ENCODE results near the gene GPC5. TPM values are rescaled to one million over a fixed set of nuclear protein-coding genes. Genes with fewer than 3 reads are reported as not detected.

Gene GPC5
- total RNA-seq, 1 experiment from 2014 or later = 0.15 TPM

DNA sequence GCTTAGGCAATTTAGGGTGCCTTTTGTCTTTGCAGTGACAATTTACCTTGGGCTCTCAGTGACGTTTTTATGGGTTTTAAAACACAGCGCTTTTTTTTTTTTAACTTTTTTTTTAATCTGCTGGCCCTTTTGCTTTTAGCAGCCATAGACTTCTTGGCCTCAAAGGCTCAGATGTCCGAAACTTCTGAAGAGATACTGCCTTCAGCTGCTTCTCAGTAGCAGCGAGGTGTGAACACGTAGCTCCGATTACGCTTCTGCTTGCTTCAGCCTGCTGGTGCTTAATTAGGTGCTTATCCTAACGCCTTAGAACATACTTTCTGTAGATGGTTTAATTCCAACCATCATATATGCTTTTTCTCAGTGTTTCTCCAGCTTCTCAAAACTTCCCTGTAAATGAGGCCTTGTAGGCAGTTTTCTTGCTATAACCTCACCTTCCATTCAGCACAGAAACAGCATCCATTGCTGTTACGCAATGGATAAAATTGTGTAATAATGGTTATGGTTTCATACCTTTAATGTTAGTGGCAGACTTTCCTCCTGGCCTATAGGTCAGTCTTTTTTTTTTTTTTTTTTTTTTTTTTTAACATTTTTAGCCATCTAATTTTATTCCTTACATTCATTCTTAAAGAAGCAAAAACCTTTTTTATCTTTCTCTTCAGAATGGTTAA lies 723.9 kb downstream of the GPC5 start:
- Histone ChIP-seq H4K5ac (ENCODE audit: insufficient read length, low read depth, low read length) (no peak overlapping the region), H3K23ac (ENCODE audit: insufficient read length, low read depth, low read length) (no peak overlapping the region), H3K9me3 (ENCODE audit: control insufficient read depth, low read depth, low read length) (no peaks in the 10 kb centered on the region), H4K91ac (ENCODE audit: insufficient read length, low read depth, low read length) (no peak overlapping the region), H2BK120ac (ENCODE audit: low read depth, low read length, poor library complexity, severe bottlenecking) (no peak overlapping the region), H2AK5ac (ENCODE audit: insufficient read length, low read length) (no peak overlapping the region), H3K79me2 (ENCODE audit: insufficient read depth, low read length) (no peaks in the 10 kb centered on the region), H4K20me1 (ENCODE audit: control insufficient read depth, insufficient read depth, insufficient read length) (no peaks in the 10 kb centered on the region), H3K79me1 (ENCODE audit: insufficient read depth, low read depth, low read length, poor library complexity, severe bottlenecking) (no peaks in the 10 kb centered on the region), H2BK20ac (ENCODE audit: low read depth, low read length, poor library complexity, severe bottlenecking) (no peak overlapping the region), H2BK15ac (ENCODE audit: low read depth, low read length) (no peak overlapping the region), H3K56ac (ENCODE audit: insufficient read length, low read depth, low read length) (no peak overlapping the region), H2AFZ (ENCODE audit: low read length) (no peak overlapping the region), H2BK5ac (ENCODE audit: insufficient read length, low read length) (no peak overlapping the region), H2BK12ac (ENCODE audit: insufficient read length, low read depth, low read length) (no peak overlapping the region), H3K9ac (ENCODE audit: extremely low read depth, insufficient read length, low read length) (no peak overlapping the region), H3K4me2 (ENCODE audit: insufficient read depth, insufficient read length, low read length) (no peak overlapping the region), H3K27me3 (ENCODE audit: insufficient read depth, low read length) (no peaks in the 10 kb centered on the region), H3K14ac (ENCODE audit: insufficient read depth, low read length) (no peak overlapping the region), H3K4me1 (ENCODE audit: insufficient read depth, low read length) (no peaks in the 10 kb centered on the region), H4K8ac (replicated peaks; ENCODE audit: insufficient read length, low read depth, low read length) (no peak overlapping the region), H3K27ac (ENCODE audit: insufficient read length, low read depth, low read length) (no peak overlapping the region), H3K18ac (ENCODE audit: insufficient read length, low read depth, low read length) (no peak overlapping the region), H3K23me2 (ENCODE audit: insufficient read length, low read depth, low read length, poor library complexity, severe bottlenecking) (no peaks in the 10 kb centered on the region), H3K4ac (ENCODE audit: low read depth, low read length) (no peak overlapping the region), H3T11ph (ENCODE audit: low read length) (no peak overlapping the region)
- Mint-ChIP-seq H3K36me3 (ENCODE audit: insufficient read depth in 1 of 3, low read depth in 3 of 3) (0 out of 7 replicates have a peak, but pooled peaks cover 0 to 3% (median 0%) of the 10 kb centered on the region in 3 experiments), H3K27ac (0 out of 7 replicates have a peak overlapping the region, but pooled peaks of 1 of the 3 experiments have one; percentile 60), H3K9me3 (peaks cover 0 to 6% of the 10 kb centered on the region in 2 experiments; a peak in 1 of 5 replicates), H3K4me1 (no peaks in the 10 kb centered on the region), H3K27me3 (ENCODE audit: low read depth) (no peaks in the 10 kb centered on the region), H3K4me3 (no peak overlapping the region)
- no CpG with 5 or more reads among the region's 9 CpGs for WGBS (ENCODE audit: extremely low coverage, insufficient read length, low lambda C conversion rate)
- DNase-seq = no peak
- TF ChIP-seq, protein P1, sequence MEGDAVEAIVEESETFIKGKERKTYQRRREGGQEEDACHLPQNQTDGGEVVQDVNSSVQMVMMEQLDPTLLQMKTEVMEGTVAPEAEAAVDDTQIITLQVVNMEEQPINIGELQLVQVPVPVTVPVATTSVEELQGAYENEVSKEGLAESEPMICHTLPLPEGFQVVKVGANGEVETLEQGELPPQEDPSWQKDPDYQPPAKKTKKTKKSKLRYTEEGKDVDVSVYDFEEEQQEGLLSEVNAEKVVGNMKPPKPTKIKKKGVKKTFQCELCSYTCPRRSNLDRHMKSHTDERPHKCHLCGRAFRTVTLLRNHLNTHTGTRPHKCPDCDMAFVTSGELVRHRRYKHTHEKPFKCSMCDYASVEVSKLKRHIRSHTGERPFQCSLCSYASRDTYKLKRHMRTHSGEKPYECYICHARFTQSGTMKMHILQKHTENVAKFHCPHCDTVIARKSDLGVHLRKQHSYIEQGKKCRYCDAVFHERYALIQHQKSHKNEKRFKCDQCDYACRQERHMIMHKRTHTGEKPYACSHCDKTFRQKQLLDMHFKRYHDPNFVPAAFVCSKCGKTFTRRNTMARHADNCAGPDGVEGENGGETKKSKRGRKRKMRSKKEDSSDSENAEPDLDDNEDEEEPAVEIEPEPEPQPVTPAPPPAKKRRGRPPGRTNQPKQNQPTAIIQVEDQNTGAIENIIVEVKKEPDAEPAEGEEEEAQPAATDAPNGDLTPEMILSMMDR (conservative IDR thresholded peaks at IDR 0.05) = no peak

All from H9 (cell line).